ENCODE data around the gene KCNT2. TPM values are rescaled to one million over a fixed set of nuclear protein-coding genes. Genes with fewer than 3 reads are reported as not detected.

Gene KCNT2
- total and polyA plus RNA-seq, 9 donors = 5.3 to 34.9 (median 14.1) TPM

DNA sequence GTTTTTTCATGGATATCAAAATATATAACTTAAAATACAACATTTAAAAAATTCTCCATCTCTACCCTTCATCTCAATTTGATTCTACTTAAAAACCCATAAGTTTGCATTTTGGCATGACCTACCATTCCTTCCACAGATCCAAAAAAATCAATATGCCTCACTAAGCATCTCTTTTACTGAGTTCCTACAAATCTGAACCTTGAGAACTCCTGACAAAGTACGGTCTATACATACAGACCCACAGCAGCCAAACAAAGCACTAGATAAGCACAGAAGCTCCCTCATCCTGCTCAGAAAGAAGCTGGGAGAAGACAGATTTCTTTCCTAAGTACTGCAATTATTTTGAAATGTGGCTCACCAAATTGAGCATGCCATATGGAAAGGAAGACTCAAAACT is 167.5 kb downstream of the KCNT2 start:
- no peak overlapping the region for H3K4me3 ChIP-seq
- H3K9me3 ChIP-seq = no peaks in the 10 kb centered on the region
- H3K36me3 ChIP-seq = no peaks in the 10 kb centered on the region
- no peak for TF ChIP-seq EP300 (IDR thresholded peaks at IDR 0.05)
- TF ChIP-seq, protein P1, sequence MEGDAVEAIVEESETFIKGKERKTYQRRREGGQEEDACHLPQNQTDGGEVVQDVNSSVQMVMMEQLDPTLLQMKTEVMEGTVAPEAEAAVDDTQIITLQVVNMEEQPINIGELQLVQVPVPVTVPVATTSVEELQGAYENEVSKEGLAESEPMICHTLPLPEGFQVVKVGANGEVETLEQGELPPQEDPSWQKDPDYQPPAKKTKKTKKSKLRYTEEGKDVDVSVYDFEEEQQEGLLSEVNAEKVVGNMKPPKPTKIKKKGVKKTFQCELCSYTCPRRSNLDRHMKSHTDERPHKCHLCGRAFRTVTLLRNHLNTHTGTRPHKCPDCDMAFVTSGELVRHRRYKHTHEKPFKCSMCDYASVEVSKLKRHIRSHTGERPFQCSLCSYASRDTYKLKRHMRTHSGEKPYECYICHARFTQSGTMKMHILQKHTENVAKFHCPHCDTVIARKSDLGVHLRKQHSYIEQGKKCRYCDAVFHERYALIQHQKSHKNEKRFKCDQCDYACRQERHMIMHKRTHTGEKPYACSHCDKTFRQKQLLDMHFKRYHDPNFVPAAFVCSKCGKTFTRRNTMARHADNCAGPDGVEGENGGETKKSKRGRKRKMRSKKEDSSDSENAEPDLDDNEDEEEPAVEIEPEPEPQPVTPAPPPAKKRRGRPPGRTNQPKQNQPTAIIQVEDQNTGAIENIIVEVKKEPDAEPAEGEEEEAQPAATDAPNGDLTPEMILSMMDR (IDR thresholded peaks at IDR 0.05) = no peak
- TF ChIP-seq POLR2A (IDR thresholded peaks at IDR 0.05) = no peak
- intact Hi-C loops (cut with DNase I) = no loop called here
- H3K27me3 ChIP-seq = no peaks in the 10 kb centered on the region
- 79 to 91% (median 86%) methylated on average over 1 of the region's 1 CpG for WGBS, 3 donors
- no peak overlapping the region for H3K27ac ChIP-seq
- H3K4me1 ChIP-seq (ENCODE audit: insufficient read depth) = no peaks in the 10 kb centered on the region
- DNase-seq = no peak

DNA sequence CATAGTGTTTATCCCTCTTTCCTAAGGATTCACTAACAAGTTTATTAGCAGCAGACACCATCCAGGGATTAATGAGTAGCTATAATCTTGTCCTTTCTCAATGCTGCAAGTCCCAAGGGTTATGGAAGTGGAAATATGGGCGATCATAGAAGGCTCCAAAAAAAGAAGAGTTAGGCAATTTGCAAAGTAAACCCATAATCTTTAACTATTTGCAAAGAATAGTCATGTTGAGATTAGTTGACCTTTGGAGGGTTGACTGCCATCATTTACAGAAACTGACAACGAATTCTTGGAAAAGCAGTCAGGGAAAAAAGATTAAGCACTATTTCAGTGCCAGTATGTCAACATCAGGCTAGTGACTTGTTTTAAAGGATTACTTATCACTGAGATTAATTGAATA is 169.9 kb downstream of the KCNT2 start:
- intact Hi-C loops (cut with DNase I) = no loop called here
- H3K9me3 ChIP-seq = no peaks in the 10 kb centered on the region
- H3K4me1 ChIP-seq (ENCODE audit: insufficient read depth) = no peaks in the 10 kb centered on the region
- H3K27me3 ChIP-seq = no peaks in the 10 kb centered on the region
- peak overlapping the region in 1 of 2 donors; percentile 23 for H3K27ac ChIP-seq
- 31 to 45% (median 37%) methylated on average over 2 of the region's 2 CpGs for WGBS, 3 donors
- TF ChIP-seq POLR2A (IDR thresholded peaks at IDR 0.05) (no peak), EP300 (IDR thresholded peaks at IDR 0.05) (no peak)
- TF ChIP-seq, protein P1 (IDR thresholded peaks at IDR 0.05) = no peak
- no peaks in the 10 kb centered on the region for H3K36me3 ChIP-seq
- no peak for DNase-seq
- H3K4me3 ChIP-seq = no peak overlapping the region

DNA sequence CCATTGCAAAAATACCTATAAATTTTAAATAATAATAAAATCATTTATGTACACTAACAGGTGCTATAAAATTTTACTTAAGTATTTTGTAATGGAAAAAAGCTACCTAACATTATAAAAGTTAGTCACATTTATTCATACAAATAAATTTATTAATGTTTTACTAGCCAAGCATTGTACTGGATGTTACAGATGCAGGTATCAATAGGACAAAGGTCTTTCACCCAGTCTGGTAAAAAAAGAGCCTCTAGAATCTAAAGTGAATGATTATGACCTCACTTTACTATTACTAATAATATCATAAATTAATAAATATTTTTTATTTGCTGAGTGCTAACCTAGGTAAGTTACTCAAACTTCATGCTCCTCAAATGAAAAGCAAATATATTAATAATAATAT is 170.6 kb downstream of the KCNT2 start:
- Histone ChIP-seq H3K36me3 (no peaks in the 10 kb centered on the region), H3K27me3 (no peaks in the 10 kb centered on the region), H3K27ac (peak overlapping the region in 1 of 2 donors; percentile 23), H3K9me3 (no peaks in the 10 kb centered on the region), H3K4me1 (ENCODE audit: insufficient read depth) (no peaks in the 10 kb centered on the region), H3K4me3 (no peak overlapping the region)
- intact Hi-C loops (cut with DNase I) = no loop called here
- DNase-seq = no peak
- TF ChIP-seq POLR2A (IDR thresholded peaks at IDR 0.05) (no peak), EP300 (IDR thresholded peaks at IDR 0.05) (no peak)
- TF ChIP-seq, protein P1 (IDR thresholded peaks at IDR 0.05) = no peak

DNA sequence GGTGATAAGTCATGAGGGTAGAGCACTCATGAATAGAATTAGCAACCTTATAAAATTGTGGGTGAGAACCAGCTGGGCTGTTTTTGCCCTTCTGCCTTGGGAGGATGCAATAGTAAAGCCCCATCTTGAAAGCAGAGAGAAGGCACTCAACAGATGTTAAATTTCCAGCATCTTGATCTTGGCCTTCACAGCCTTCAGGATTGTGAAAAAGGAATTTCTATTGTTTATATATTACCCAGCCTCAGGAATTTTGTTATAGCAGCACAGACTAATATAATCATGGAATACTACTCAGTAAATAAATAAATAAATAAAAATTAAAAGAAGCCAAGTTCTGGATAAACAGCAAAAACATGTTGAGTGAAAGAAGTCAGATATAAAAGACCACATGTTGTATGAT is 175.2 kb downstream of the KCNT2 start:
- Histone ChIP-seq H3K36me3 (no peaks in the 10 kb centered on the region), H3K9me3 (no peaks in the 10 kb centered on the region), H3K27ac (no peak overlapping the region), H3K4me3 (no peak overlapping the region), H3K4me1 (ENCODE audit: insufficient read depth) (no peaks in the 10 kb centered on the region), H3K27me3 (no peaks in the 10 kb centered on the region)
- TF ChIP-seq, protein P1 (IDR thresholded peaks at IDR 0.05) = no peak
- TF ChIP-seq EP300 (IDR thresholded peaks at IDR 0.05) = no peak
- no peak for TF ChIP-seq POLR2A (IDR thresholded peaks at IDR 0.05)
- DNase-seq = no peak
- intact Hi-C loops (cut with DNase I) = no loop called here
